ENCODE data around the gene NANOS3. TPM values are rescaled to one million over a fixed set of nuclear protein-coding genes. Genes with fewer than 3 reads are reported as not detected.

Gene NANOS3
- not detected in 2 replicates for total RNA-seq

GRCh38 chr19:13876834-13877233 lies at the start of gene NANOS3:
NANOS3 (plus strand) TSS chr19:13877134; CDS start chr19:13877249, 115 bp downstream.

DNA sequence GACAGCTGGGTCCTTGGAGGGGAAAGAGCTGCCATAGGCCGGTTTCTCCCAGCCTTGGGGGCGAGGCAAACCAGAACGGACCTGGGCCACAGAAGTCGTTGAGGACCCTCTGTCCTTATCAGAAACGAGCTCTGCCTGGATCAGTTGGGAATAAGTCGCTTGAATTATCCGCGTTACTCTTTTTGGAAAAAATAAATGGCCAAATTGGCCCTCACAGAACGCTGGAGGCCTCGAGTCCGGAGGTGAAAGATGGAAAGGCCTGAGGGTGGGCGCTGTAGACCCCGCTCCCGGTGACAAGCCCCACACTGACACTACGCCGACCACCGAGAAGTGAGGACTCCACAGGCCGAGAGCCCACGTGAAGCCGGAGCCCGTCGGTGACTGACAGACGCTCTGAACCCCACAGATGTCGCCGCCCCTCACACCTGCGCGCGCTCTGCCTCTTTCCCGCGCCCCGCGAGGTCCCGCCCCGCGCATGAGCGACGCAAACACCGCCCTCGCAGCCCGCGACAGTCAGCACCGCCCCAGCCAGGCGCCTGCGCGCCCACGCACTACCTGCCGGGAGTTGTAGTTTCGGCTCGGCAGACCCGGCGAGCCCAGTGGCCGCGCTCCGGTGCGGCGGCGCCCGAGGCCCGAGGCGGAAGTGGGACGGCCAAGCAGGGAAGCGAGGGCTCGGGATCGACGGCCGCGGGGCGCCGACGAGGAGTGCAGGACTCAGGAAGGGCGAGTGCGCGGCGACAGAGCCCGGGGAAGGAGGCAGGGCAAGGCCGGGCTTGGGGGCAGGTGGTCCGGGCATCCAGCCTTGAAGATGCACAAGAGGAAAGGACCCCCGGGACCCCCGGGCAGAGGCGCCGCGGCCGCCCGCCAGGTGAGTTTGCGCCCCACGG lies 28.9 kb downstream of the NANOS3 start, which contains the start of the genes BRME1 and CC2D1A:
Gene BRME1 (minus strand): TSS at position 484 of the 887 bp plus-strand sequence. CDS start 1,225 bp downstream, outside the sequence.
Gene CC2D1A (plus strand): TSS at position 568 of the 887 bp plus-strand sequence. CDS start 241 bp downstream, at position 809.

Other genes starting within 250 kb of the NANOS3 start
- gene MRI1, start 112.6 kb upstream of the NANOS3 start, total RNA-seq: 54.7 and 61.5 TPM in 2 replicates
- gene C19orf53, start 102.7 kb upstream of the NANOS3 start, total RNA-seq: 183 and 353 TPM in 2 replicates
- gene ZSWIM4, start 81.7 kb upstream of the NANOS3 start, total RNA-seq: 6.9 and 7.1 TPM in 2 replicates
- gene BRME1, start 29.0 kb downstream of the NANOS3 start, total RNA-seq: 0.99 and 5.7 TPM in 2 replicates
- gene CC2D1A, start 29.1 kb downstream of the NANOS3 start, total RNA-seq: 24.8 and 37.5 TPM in 2 replicates
- gene PODNL1, start 61.3 kb downstream of the NANOS3 start, total RNA-seq: 2.6 and 7.2 TPM in 2 replicates
- 22.8 and 32.9 TPM in 2 replicates for gene DCAF15, start 75.4 kb downstream of the NANOS3 start, total RNA-seq
- 4.2 and 5.6 TPM in 2 replicates for gene RFX1, start 129.2 kb downstream of the NANOS3 start, total RNA-seq
- gene RLN3, start 151.0 kb downstream of the NANOS3 start, total RNA-seq: not detected in 2 replicates
- gene IL27RA, start 154.6 kb downstream of the NANOS3 start, total RNA-seq: 3.4 and 5.1 TPM in 2 replicates
- gene PALM3, start 184.9 kb downstream of the NANOS3 start, total RNA-seq: 0.07 TPM in 1 of 2 replicates, not detected in the other
- 2.3 and 2.6 TPM in 2 replicates for gene MISP3, start 195.7 kb downstream of the NANOS3 start, total RNA-seq
- gene C19orf67, start 208.6 kb downstream of the NANOS3 start, total RNA-seq: not detected in 2 replicates
- gene SAMD1, start 213.6 kb downstream of the NANOS3 start, total RNA-seq: 48.9 and 52.2 TPM in 2 replicates
- 51.5 and 51.9 TPM in 2 replicates for gene PRKACA, start 240.6 kb downstream of the NANOS3 start, total RNA-seq

Measured in airway epithelial cell (primary cell).